ENCODE data around the gene PI16. TPM values are rescaled to one million over a fixed set of nuclear protein-coding genes. Genes with fewer than 3 reads are reported as not detected.
"Not testable (repeated sequence)": the region's sequence is repeated elsewhere in the genome, so short reads cannot be mapped to it uniquely, and the experiment has no call there.

PI16 gene
- polyA plus RNA-seq, 1 donor from 2014 or later: not detected

- Histone ChIP-seq H3K79me2 (replicated peaks; ENCODE audit: insufficient read depth, low read length) (no peaks in the 10 kb centered on the region), H3K27me3 (ENCODE audit: insufficient read depth, low read depth, low read length) (no peaks in the 10 kb centered on the region), H4K20me1 (ENCODE audit: insufficient read depth) (no peaks in the 10 kb centered on the region), H3K4me2 (ENCODE audit: low read length) (no peak overlapping the region), H3K9ac (ENCODE audit: low read length) (no peak overlapping the region), H3K9me3 (ENCODE audit: low read length) (no peaks in the 10 kb centered on the region), H3F3A (ENCODE audit: insufficient read depth, low read length, poor library complexity, severe bottlenecking) (no peaks in the 10 kb centered on the region), H2AFZ (ENCODE audit: low read depth, low read length) (no peak overlapping the region), H3K4me3 (ENCODE audit: low read length) (no peak overlapping the region), H3K9me2 (ENCODE audit: insufficient read depth, low read length) (no peaks in the 10 kb centered on the region), H3K27ac (ENCODE audit: low read length) (no peak overlapping the region), H3K36me3 (ENCODE audit: insufficient read depth, low read length) (no peaks in the 10 kb centered on the region)
- TF ChIP-seq SMC3 (conservative IDR thresholded peaks at IDR 0.05; ENCODE audit: poor library complexity) (no peak), MXI1 (conservative IDR thresholded peaks at IDR 0.05; ENCODE audit: poor library complexity, severe bottlenecking) (no peak), CTCF (IDR thresholded peaks at IDR 0.05; ENCODE audit: poor library complexity, severe bottlenecking) (no peak), TAF1 (IDR thresholded peaks at IDR 0.05; ENCODE audit: low read depth) (no peak), EZH2 (IDR thresholded peaks at IDR 0.05; ENCODE audit: borderline replicate concordance, insufficient read depth, low read length, poor library complexity, severe bottlenecking) (no peak), POLR2AphosphoS5 (IDR thresholded peaks at IDR 0.05) (no peak), RAD21 (conservative IDR thresholded peaks at IDR 0.05) (no peak)
Observed at GRCh38 chr6:36947570-36948351, 6.8 kb upstream of the PI16 start.

- H3K4me2 ChIP-seq (ENCODE audit: low read length); H4K20me1 ChIP-seq (ENCODE audit: insufficient read depth); H3K79me2 ChIP-seq (replicated peaks; ENCODE audit: insufficient read depth, low read length); H3K9me3 ChIP-seq (ENCODE audit: low read length); H3K9ac ChIP-seq (ENCODE audit: low read length); H3K36me3 ChIP-seq (ENCODE audit: insufficient read depth, low read length); H3K9me2 ChIP-seq (ENCODE audit: insufficient read depth, low read length); H3K27me3 ChIP-seq (ENCODE audit: insufficient read depth, low read depth, low read length); H3F3A ChIP-seq (ENCODE audit: insufficient read depth, low read length, poor library complexity, severe bottlenecking); H3K27ac ChIP-seq (ENCODE audit: low read length); H3K4me3 ChIP-seq (ENCODE audit: low read length); H2AFZ ChIP-seq (ENCODE audit: low read depth, low read length): not testable (repeated sequence)
Observed at GRCh38 chr6:36949076-36949475, 5.5 kb upstream of the PI16 start.

GRCh38 chr6:36949636-36950035 is 4.9 kb upstream of the PI16 start:
- no peak overlapping the region for H3K9ac ChIP-seq (ENCODE audit: low read length)
- no peaks in the 10 kb centered on the region for H3F3A ChIP-seq (ENCODE audit: insufficient read depth, low read length, poor library complexity, severe bottlenecking)
- no peaks in the 10 kb centered on the region for H4K20me1 ChIP-seq (ENCODE audit: insufficient read depth)
- H2AFZ ChIP-seq (ENCODE audit: low read depth, low read length): no peak overlapping the region
- H3K79me2 ChIP-seq (replicated peaks; ENCODE audit: insufficient read depth, low read length): no peaks in the 10 kb centered on the region
- no peaks in the 10 kb centered on the region for H3K36me3 ChIP-seq (ENCODE audit: insufficient read depth, low read length)
- no peak overlapping the region for H3K4me2 ChIP-seq (ENCODE audit: low read length)
- no peak overlapping the region for H3K27ac ChIP-seq (ENCODE audit: low read length)
- H3K9me3 ChIP-seq (ENCODE audit: low read length): no peaks in the 10 kb centered on the region
- H3K4me3 ChIP-seq (ENCODE audit: low read length): no peak overlapping the region
- H3K9me2 ChIP-seq (ENCODE audit: insufficient read depth, low read length): no peaks in the 10 kb centered on the region
- H3K27me3 ChIP-seq (ENCODE audit: insufficient read depth, low read depth, low read length): no peaks in the 10 kb centered on the region
- TF ChIP-seq MXI1 (conservative IDR thresholded peaks at IDR 0.05; ENCODE audit: poor library complexity, severe bottlenecking): no peak

- no peaks in the 10 kb centered on the region for H3F3A ChIP-seq (ENCODE audit: insufficient read depth, low read length, poor library complexity, severe bottlenecking)
Observed at GRCh38 chr6:36953931-36954261, 642 bp upstream of the PI16 start.

More at GRCh38 chr6:36953931-36954261, 642 bp upstream of the PI16 start:
- no peaks in the 10 kb centered on the region for H4K20me1 ChIP-seq (ENCODE audit: insufficient read depth)
- no peak overlapping the region for H3K4me2 ChIP-seq (ENCODE audit: low read length)
- H2AFZ ChIP-seq (ENCODE audit: low read depth, low read length): no peak overlapping the region
- no peaks in the 10 kb centered on the region for H3K36me3 ChIP-seq (ENCODE audit: insufficient read depth, low read length)
- no peak overlapping the region for H3K27ac ChIP-seq (ENCODE audit: low read length)
- TF ChIP-seq EP300 (conservative IDR thresholded peaks at IDR 0.05; ENCODE audit: poor library complexity, severe bottlenecking): no peak
- no peak overlapping the region for H3K9ac ChIP-seq (ENCODE audit: low read length)
- no peaks in the 10 kb centered on the region for H3K79me2 ChIP-seq (replicated peaks; ENCODE audit: insufficient read depth, low read length)
- no peak overlapping the region for H3K4me3 ChIP-seq (ENCODE audit: low read length)
- H3K9me2 ChIP-seq (ENCODE audit: insufficient read depth, low read length): no peaks in the 10 kb centered on the region
- no peaks in the 10 kb centered on the region for H3K9me3 ChIP-seq (ENCODE audit: low read length)
- H3K27me3 ChIP-seq (ENCODE audit: insufficient read depth, low read depth, low read length): no peaks in the 10 kb centered on the region

All from neural cell (in vitro differentiated cells).